Esophagus squamous epithelium (tissue), 4 donors: Measurements from ENCODE around the gene RBM6.

Experiments used
- CTCF ChIP-seq, 6 experiments: fragments of 450-650 bp in 4 of 6; fragments of 200-600 bp in 2 of 6; sonication (generic) in 2 of 6; IDR thresholded peaks; one replicate each; pipeline ENCODE4 v1.5.1; 2016 to 2019; ENCODE audit warnings: antibody characterized with exemption in 6 of 6, mild to moderate bottlenecking in 4 of 6, moderate library complexity in 4 of 6
- POLR2A ChIP-seq, 4 donors: fragments of 450-650 bp; IDR thresholded peaks; one replicate each; pipeline ENCODE4 v1.6.1; 2017; ENCODE audit warnings: antibody characterized with exemption in 4 of 4, mild to moderate bottlenecking in 4 of 4, moderate library complexity in 3 of 4

GRCh38 chr3:49895791-49896190 lies 44.2 kb upstream of the RBM6 start:
- TF ChIP-seq CTCF (IDR thresholded peaks at IDR 0.05) = no peak
- TF ChIP-seq POLR2A (IDR thresholded peaks at IDR 0.05) = no peak
